CD8-positive, alpha-beta memory T cell (primary cell): ENCODE results near the gene EEFSEC. TPM values are rescaled to one million over a fixed set of nuclear protein-coding genes. Genes with fewer than 3 reads are reported as not detected.
A peak's percentile ranks its signal among the peaks of the same experiment; 100 is the strongest.

Experiments used
- CTCF ChIA-PET: fragments of 350-600 bp; sonication (Branson Sonifier 250); formaldehyde crosslinking; loops from one replicate; lab custom pipeline; 2021; ENCODE audit warnings: antibody characterized with exemption; lab: Charles Lee
- POLR2A ChIA-PET: fragments of 350-600 bp; sonication (Branson Sonifier 250); formaldehyde crosslinking; loops from one replicate; lab custom pipeline; 2021; ENCODE audit warnings: antibody characterized with exemption; lab: Charles Lee
- DNase-seq, 5 donors: peaks; one replicate each; pipeline versions ENCODE4 v3.0.0 to v3.0.0-alpha.2; 2020 to 2022; ENCODE audit warnings: mixed read lengths in 1 of 5
- H3K27ac ChIP-seq: one replicate; pipeline ENCODE4 v1.7.0; 2013; ENCODE audit warnings: low read depth, mild to moderate bottlenecking, low read length, moderate library complexity
- H3K27me3 ChIP-seq: 2 replicates; pipeline ENCODE4 v1.7.0; 2013; ENCODE audit warnings: low read length, mild to moderate bottlenecking; ENCODE audit not compliant: insufficient read depth, poor library complexity, severe bottlenecking
- H3K36me3 ChIP-seq: 2 replicates; pipeline ENCODE4 v1.7.0; 2013; ENCODE audit warnings: mild to moderate bottlenecking, low read length, moderate library complexity; ENCODE audit not compliant: insufficient read depth
- H3K4me1 ChIP-seq: 2 replicates; pipeline ENCODE4 v1.7.0; 2013; ENCODE audit warnings: mild to moderate bottlenecking, low read length, moderate library complexity; ENCODE audit not compliant: insufficient read depth
- H3K4me3 ChIP-seq: 2 replicates; pipeline ENCODE4 v1.7.0; 2013; ENCODE audit warnings: mild to moderate bottlenecking, low read length
- H3K9me3 ChIP-seq: 2 replicates; pipeline ENCODE4 v1.7.0; 2013; ENCODE audit warnings: mild to moderate bottlenecking, low read length
- H3K27ac Mint-ChIP-seq, 8 donors: one replicate each; pipeline ENCODE4 v1.8.0; 2020 to 2021; ENCODE audit warnings: mixed read lengths in 8 of 8, mild to moderate bottlenecking in 6 of 8, inconsistent platforms in 3 of 8, moderate library complexity in 3 of 8
- H3K27me3 Mint-ChIP-seq, 2 donors: one replicate each; pipeline ENCODE4 v1.8.0; 2020 to 2021; ENCODE audit warnings: mixed read lengths in 2 of 2, mild to moderate bottlenecking in 1 of 2, moderate library complexity in 1 of 2
- H3K36me3 Mint-ChIP-seq, 3 donors: one replicate each; pipeline ENCODE4 v1.8.0; 2020 to 2021; ENCODE audit warnings: mixed read lengths in 3 of 3, inconsistent platforms in 1 of 3, mild to moderate bottlenecking in 1 of 3
- H3K4me1 Mint-ChIP-seq, 3 donors: one replicate each; pipeline ENCODE4 v1.8.0; 2020 to 2021; ENCODE audit warnings: mixed read lengths in 3 of 3, inconsistent platforms in 1 of 3, mild to moderate bottlenecking in 1 of 3
- H3K4me3 Mint-ChIP-seq, 7 donors: one replicate each; pipeline ENCODE4 v1.8.0; 2020 to 2021; ENCODE audit warnings: mixed read lengths in 7 of 7, mild to moderate bottlenecking in 6 of 7, moderate library complexity in 4 of 7, inconsistent platforms in 2 of 7
- H3K9me3 Mint-ChIP-seq, 5 donors: one replicate each; pipeline ENCODE4 v1.8.0; 2020 to 2022; ENCODE audit warnings: mixed read lengths in 5 of 5, mild to moderate bottlenecking in 3 of 5, moderate library complexity in 2 of 5, inconsistent platforms in 1 of 5
- polyA plus RNA-seq: library from polyadenylated mRNA; unstranded; fragments of 300-500 nt; fragmentation: Illumina TruSeq; gene quantifications from one replicate; pipeline ENCODE4 v1.2.3, GENCODE V29; 2021
- total RNA-seq, 2 experiments: library from RNA; stranded (reverse); gene quantifications; one replicate each; pipeline ENCODE4 v1.2.3, GENCODE V29; 2021

Gene EEFSEC
- total and polyA plus RNA-seq, 3 experiments from 2014 or later = 20.4 to 28.6 (median 21.8) TPM

- Mint-ChIP-seq H3K9me3 (no peaks in the 10 kb centered on the region), H3K27ac (peak overlapping the region in 1 of 8 donors; percentile 5), H3K4me3 (no peak overlapping the region), H3K4me1 (peaks cover 23 to 64% (median 50%) of the 10 kb centered on the region in 3 donors), H3K27me3 (no peaks in the 10 kb centered on the region), H3K36me3 (peaks cover 0 to 21% (median 6%) of the 10 kb centered on the region in 3 donors)
- H3K27me3 ChIP-seq = no peaks in the 10 kb centered on the region
- POLR2A ChIA-PET = no interaction called here
- CTCF ChIA-PET = no interaction called here
- H3K4me3 ChIP-seq = no peak overlapping the region
- DNase-seq = no peak
- H3K36me3 ChIP-seq = no peaks in the 10 kb centered on the region
- peaks cover 10% of the 10 kb centered on the region for H3K4me1 ChIP-seq
- no peaks in the 10 kb centered on the region for H3K9me3 ChIP-seq
- no peak overlapping the region for H3K27ac ChIP-seq
Observed at GRCh38 chr3:128170866-128171516, 17.7 kb downstream of the EEFSEC start.

GRCh38 chr3:128173200-128173599, 19.9 kb downstream of the EEFSEC start:
- no peaks in the 10 kb centered on the region for H3K27me3 ChIP-seq
- H3K9me3 Mint-ChIP-seq = no peaks in the 10 kb centered on the region
- H3K36me3 ChIP-seq = no peaks in the 10 kb centered on the region
- H3K4me1 ChIP-seq = peaks cover 16% of the 10 kb centered on the region
- POLR2A ChIA-PET = no interaction called here
- H3K27ac Mint-ChIP-seq = no peak overlapping the region
- H3K9me3 ChIP-seq = no peaks in the 10 kb centered on the region
- no peaks in the 10 kb centered on the region for H3K27me3 Mint-ChIP-seq
- H3K27ac ChIP-seq = no peak overlapping the region
- no peak for DNase-seq
- H3K4me1 Mint-ChIP-seq = peaks cover 29 to 66% (median 51%) of the 10 kb centered on the region in 3 donors
- H3K36me3 Mint-ChIP-seq = peaks cover 0 to 13% (median 0%) of the 10 kb centered on the region in 3 donors
- H3K4me3 Mint-ChIP-seq = no peak overlapping the region
- CTCF ChIA-PET = no interaction called here
- no peak overlapping the region for H3K4me3 ChIP-seq

GRCh38 chr3:128173849-128174248, 20.6 kb downstream of the EEFSEC start:
- Histone ChIP-seq H3K27ac (no peak overlapping the region), H3K9me3 (no peaks in the 10 kb centered on the region), H3K4me1 (peaks cover 16% of the 10 kb centered on the region), H3K4me3 (no peak overlapping the region), H3K27me3 (no peaks in the 10 kb centered on the region), H3K36me3 (no peaks in the 10 kb centered on the region)
- no peaks in the 10 kb centered on the region for H3K27me3 Mint-ChIP-seq
- peaks cover 32 to 63% (median 52%) of the 10 kb centered on the region in 3 donors for H3K4me1 Mint-ChIP-seq
- CTCF ChIA-PET = interaction anchor here (1.2 kb wide), 1 partner anchor 9 kb away, joined by 3 read pairs; no protein-coding TSS in a partner anchor
- H3K36me3 Mint-ChIP-seq = peaks cover 0 to 11% (median 0%) of the 10 kb centered on the region in 3 donors
- DNase-seq = no peak
- no peaks in the 10 kb centered on the region for H3K9me3 Mint-ChIP-seq
- POLR2A ChIA-PET = no interaction called here
- H3K27ac Mint-ChIP-seq = peak overlapping the region in 1 of 8 donors; percentile 6
- no peak overlapping the region for H3K4me3 Mint-ChIP-seq

- Histone ChIP-seq H3K36me3 (no peaks in the 10 kb centered on the region), H3K4me1 (peaks cover 16% of the 10 kb centered on the region), H3K4me3 (no peak overlapping the region), H3K27me3 (no peaks in the 10 kb centered on the region), H3K27ac (no peak overlapping the region), H3K9me3 (no peaks in the 10 kb centered on the region)
- Mint-ChIP-seq H3K27ac (peak overlapping the region in 4 of 8 donors; percentile 7 to 71 (median 42)), H3K27me3 (no peaks in the 10 kb centered on the region), H3K4me3 (no peak overlapping the region), H3K4me1 (peaks cover 38 to 61% (median 57%) of the 10 kb centered on the region in 3 donors), H3K36me3 (peaks cover 0 to 11% (median 0%) of the 10 kb centered on the region in 3 donors), H3K9me3 (no peaks in the 10 kb centered on the region)
- POLR2A ChIA-PET = interaction anchor here (0.8 kb wide), 1 partner anchor 790 kb away, joined by 7 read pairs; no protein-coding TSS in a partner anchor
- CTCF ChIA-PET = interaction anchor here (1.2 kb wide), 1 partner anchor 8 kb away, joined by 3 read pairs; no protein-coding TSS in a partner anchor
- no peak for DNase-seq
Observed at GRCh38 chr3:128174675-128175590, 21.7 kb downstream of the EEFSEC start.

- Mint-ChIP-seq H3K27me3 (no peaks in the 10 kb centered on the region), H3K9me3 (no peaks in the 10 kb centered on the region), H3K4me1 (peaks cover 40 to 68% (median 54%) of the 10 kb centered on the region in 3 donors), H3K27ac (peak overlapping the region in 1 of 8 donors; percentile 60), H3K36me3 (peaks cover 0 to 14% (median 0%) of the 10 kb centered on the region in 3 donors), H3K4me3 (no peak overlapping the region)
- H3K27me3 ChIP-seq = no peaks in the 10 kb centered on the region
- H3K4me1 ChIP-seq = peaks cover 16% of the 10 kb centered on the region
- ChIA-PET CTCF (interaction anchor here (1.3 kb wide), 1 partner anchor 22 kb away, joined by 4 read pairs; no protein-coding TSS in a partner anchor), POLR2A (no interaction called here)
- H3K9me3 ChIP-seq = no peaks in the 10 kb centered on the region
- H3K36me3 ChIP-seq = no peaks in the 10 kb centered on the region
- no peak overlapping the region for H3K27ac ChIP-seq
- DNase-seq = no peak
- no peak overlapping the region for H3K4me3 ChIP-seq
Observed at GRCh38 chr3:128175768-128176167, 22.5 kb downstream of the EEFSEC start.

- H3K27ac ChIP-seq = no peak overlapping the region
- no peaks in the 10 kb centered on the region for H3K27me3 ChIP-seq
- H3K9me3 Mint-ChIP-seq = no peaks in the 10 kb centered on the region
- H3K36me3 ChIP-seq = no peaks in the 10 kb centered on the region
- no peak overlapping the region for H3K4me3 ChIP-seq
- H3K4me1 Mint-ChIP-seq = peaks cover 39 to 72% (median 51%) of the 10 kb centered on the region in 3 donors
- H3K4me3 Mint-ChIP-seq = no peak overlapping the region
- ChIA-PET CTCF (interaction anchor here (0.8 to 1.3 kb wide), 2 partner anchors 22 to 146 kb away, joined by 3 to 4 read pairs; no protein-coding TSS in a partner anchor), POLR2A (no interaction called here)
- H3K4me1 ChIP-seq = peaks cover 16% of the 10 kb centered on the region
- H3K27ac Mint-ChIP-seq = no peak overlapping the region
- H3K27me3 Mint-ChIP-seq = no peaks in the 10 kb centered on the region
- no peaks in the 10 kb centered on the region for H3K9me3 ChIP-seq
- H3K36me3 Mint-ChIP-seq = peaks cover 0 to 16% (median 0%) of the 10 kb centered on the region in 3 donors
- DNase-seq = no peak
Observed at GRCh38 chr3:128176276-128176833, 23.1 kb downstream of the EEFSEC start.

GRCh38 chr3:128177865-128178264, 24.6 kb downstream of the EEFSEC start:
- Mint-ChIP-seq H3K27ac (no peak overlapping the region), H3K27me3 (no peaks in the 10 kb centered on the region), H3K4me3 (no peak overlapping the region), H3K9me3 (no peaks in the 10 kb centered on the region), H3K36me3 (peaks cover 0 to 13% (median 0%) of the 10 kb centered on the region in 3 donors), H3K4me1 (peaks cover 49 to 70% (median 65%) of the 10 kb centered on the region in 3 donors)
- Histone ChIP-seq H3K9me3 (no peaks in the 10 kb centered on the region), H3K4me3 (no peak overlapping the region), H3K36me3 (no peaks in the 10 kb centered on the region), H3K27me3 (no peaks in the 10 kb centered on the region), H3K27ac (no peak overlapping the region), H3K4me1 (peaks cover 16% of the 10 kb centered on the region)
- CTCF ChIA-PET = no interaction called here
- DNase-seq = no peak
- POLR2A ChIA-PET = no interaction called here
